ENCODE data around the gene VPS36. TPM values are rescaled to one million over a fixed set of nuclear protein-coding genes. Genes with fewer than 3 reads are reported as not detected.

VPS36 gene
- total and polyA plus RNA-seq, 9 of the 15 experiments (the other 6 are each of a cell fraction or from before 2014, with no cell fraction given), result 8.4 to 30.6 (median 23.7) TPM

DNA sequence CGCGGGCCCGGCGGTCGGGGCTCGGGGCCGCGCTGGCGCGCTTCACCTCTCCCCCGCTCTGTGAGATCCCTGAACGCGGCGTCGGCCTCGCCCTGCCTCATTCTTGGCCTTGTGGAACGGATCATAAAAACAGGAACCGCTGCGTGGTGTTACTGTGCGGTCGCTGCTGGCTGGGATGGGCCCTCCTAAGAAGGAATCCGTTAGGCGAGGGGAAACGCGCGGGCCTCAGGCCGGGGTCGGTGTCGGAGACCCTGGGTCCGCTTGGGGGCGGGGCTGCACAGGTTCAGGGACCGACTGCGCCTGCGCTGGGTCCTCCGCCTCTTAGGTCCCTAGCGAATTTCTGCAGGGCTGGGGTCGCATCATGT, 5.2 kb upstream of the VPS36 start (continued):
- no peak for TF ChIP-seq HIVEP1 (CRISPR knock-in tag; IDR thresholded peaks at IDR 0.05)
- TF ChIP-seq ESRRB (CRISPR knock-in tag; IDR thresholded peaks at IDR 0.05; ENCODE audit: borderline replicate concordance), result no peak
- TF ChIP-seq PTBP1 (IDR thresholded peaks at IDR 0.05; ENCODE audit: low read depth, low read length), result no peak
- TF ChIP-seq VEZF1 (CRISPR knock-in tag; IDR thresholded peaks at IDR 0.05), result peak; percentile 30; the same call in 1 of the 2 replicates
- TF ChIP-seq, protein P1, sequence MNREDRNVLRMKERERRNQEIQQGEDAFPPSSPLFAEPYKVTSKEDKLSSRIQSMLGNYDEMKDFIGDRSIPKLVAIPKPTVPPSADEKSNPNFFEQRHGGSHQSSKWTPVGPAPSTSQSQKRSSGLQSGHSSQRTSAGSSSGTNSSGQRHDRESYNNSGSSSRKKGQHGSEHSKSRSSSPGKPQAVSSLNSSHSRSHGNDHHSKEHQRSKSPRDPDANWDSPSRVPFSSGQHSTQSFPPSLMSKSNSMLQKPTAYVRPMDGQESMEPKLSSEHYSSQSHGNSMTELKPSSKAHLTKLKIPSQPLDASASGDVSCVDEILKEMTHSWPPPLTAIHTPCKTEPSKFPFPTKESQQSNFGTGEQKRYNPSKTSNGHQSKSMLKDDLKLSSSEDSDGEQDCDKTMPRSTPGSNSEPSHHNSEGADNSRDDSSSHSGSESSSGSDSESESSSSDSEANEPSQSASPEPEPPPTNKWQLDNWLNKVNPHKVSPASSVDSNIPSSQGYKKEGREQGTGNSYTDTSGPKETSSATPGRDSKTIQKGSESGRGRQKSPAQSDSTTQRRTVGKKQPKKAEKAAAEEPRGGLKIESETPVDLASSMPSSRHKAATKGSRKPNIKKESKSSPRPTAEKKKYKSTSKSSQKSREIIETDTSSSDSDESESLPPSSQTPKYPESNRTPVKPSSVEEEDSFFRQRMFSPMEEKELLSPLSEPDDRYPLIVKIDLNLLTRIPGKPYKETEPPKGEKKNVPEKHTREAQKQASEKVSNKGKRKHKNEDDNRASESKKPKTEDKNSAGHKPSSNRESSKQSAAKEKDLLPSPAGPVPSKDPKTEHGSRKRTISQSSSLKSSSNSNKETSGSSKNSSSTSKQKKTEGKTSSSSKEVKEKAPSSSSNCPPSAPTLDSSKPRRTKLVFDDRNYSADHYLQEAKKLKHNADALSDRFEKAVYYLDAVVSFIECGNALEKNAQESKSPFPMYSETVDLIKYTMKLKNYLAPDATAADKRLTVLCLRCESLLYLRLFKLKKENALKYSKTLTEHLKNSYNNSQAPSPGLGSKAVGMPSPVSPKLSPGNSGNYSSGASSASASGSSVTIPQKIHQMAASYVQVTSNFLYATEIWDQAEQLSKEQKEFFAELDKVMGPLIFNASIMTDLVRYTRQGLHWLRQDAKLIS (CRISPR knock-in tag; IDR thresholded peaks at IDR 0.05), result no peak
- TF ChIP-seq KDM4B (IDR thresholded peaks at IDR 0.05; ENCODE audit: borderline replicate concordance in 2 of 2, low read depth in 1 of 2), result no peak
- TF ChIP-seq ZNF311 (CRISPR knock-in tag; IDR thresholded peaks at IDR 0.05), result no peak
- TF ChIP-seq, protein P2, sequence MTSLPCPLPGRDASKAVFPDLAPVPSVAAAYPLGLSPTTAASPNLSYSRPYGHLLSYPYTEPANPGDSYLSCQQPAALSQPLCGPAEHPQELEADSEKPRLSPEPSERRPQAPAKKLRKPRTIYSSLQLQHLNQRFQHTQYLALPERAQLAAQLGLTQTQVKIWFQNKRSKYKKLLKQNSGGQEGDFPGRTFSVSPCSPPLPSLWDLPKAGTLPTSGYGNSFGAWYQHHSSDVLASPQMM (CRISPR knock-in tag; IDR thresholded peaks at IDR 0.05), result no peak
- peak; percentile 53; the same call in 1 of the 2 replicates for TF ChIP-seq L3MBTL2 (IDR thresholded peaks at IDR 0.05)
- TF ChIP-seq ZNF217 (CRISPR knock-in tag; IDR thresholded peaks at IDR 0.05), result no peak
- no peak for TF ChIP-seq HNRNPL (IDR thresholded peaks at IDR 0.05; ENCODE audit: low read depth, low read length)
- no peak for TF ChIP-seq SMARCE1 (IDR thresholded peaks at IDR 0.05)
- TF ChIP-seq ZNF134 (CRISPR knock-in tag; conservative IDR thresholded peaks at IDR 0.05), result no peak
- no peak for TF ChIP-seq ZNF695 (CRISPR knock-in tag; IDR thresholded peaks at IDR 0.05)
- TF ChIP-seq KLF6 (CRISPR knock-in tag; IDR thresholded peaks at IDR 0.05; ENCODE audit: borderline replicate concordance), result no peak
- TF ChIP-seq, protein P3, sequence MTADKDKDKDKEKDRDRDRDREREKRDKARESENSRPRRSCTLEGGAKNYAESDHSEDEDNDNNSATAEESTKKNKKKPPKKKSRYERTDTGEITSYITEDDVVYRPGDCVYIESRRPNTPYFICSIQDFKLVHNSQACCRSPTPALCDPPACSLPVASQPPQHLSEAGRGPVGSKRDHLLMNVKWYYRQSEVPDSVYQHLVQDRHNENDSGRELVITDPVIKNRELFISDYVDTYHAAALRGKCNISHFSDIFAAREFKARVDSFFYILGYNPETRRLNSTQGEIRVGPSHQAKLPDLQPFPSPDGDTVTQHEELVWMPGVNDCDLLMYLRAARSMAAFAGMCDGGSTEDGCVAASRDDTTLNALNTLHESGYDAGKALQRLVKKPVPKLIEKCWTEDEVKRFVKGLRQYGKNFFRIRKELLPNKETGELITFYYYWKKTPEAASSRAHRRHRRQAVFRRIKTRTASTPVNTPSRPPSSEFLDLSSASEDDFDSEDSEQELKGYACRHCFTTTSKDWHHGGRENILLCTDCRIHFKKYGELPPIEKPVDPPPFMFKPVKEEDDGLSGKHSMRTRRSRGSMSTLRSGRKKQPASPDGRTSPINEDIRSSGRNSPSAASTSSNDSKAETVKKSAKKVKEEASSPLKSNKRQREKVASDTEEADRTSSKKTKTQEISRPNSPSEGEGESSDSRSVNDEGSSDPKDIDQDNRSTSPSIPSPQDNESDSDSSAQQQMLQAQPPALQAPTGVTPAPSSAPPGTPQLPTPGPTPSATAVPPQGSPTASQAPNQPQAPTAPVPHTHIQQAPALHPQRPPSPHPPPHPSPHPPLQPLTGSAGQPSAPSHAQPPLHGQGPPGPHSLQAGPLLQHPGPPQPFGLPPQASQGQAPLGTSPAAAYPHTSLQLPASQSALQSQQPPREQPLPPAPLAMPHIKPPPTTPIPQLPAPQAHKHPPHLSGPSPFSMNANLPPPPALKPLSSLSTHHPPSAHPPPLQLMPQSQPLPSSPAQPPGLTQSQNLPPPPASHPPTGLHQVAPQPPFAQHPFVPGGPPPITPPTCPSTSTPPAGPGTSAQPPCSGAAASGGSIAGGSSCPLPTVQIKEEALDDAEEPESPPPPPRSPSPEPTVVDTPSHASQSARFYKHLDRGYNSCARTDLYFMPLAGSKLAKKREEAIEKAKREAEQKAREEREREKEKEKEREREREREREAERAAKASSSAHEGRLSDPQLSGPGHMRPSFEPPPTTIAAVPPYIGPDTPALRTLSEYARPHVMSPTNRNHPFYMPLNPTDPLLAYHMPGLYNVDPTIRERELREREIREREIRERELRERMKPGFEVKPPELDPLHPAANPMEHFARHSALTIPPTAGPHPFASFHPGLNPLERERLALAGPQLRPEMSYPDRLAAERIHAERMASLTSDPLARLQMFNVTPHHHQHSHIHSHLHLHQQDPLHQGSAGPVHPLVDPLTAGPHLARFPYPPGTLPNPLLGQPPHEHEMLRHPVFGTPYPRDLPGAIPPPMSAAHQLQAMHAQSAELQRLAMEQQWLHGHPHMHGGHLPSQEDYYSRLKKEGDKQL (CRISPR knock-in tag; IDR thresholded peaks at IDR 0.05; ENCODE audit: borderline replicate concordance), result no peak
- no peak for TF ChIP-seq RAD51 (IDR thresholded peaks at IDR 0.05; ENCODE audit: borderline replicate concordance, low read depth)
- peak in 1 of 2 experiments; percentile 34; a peak in 1 of 4 replicates for TF ChIP-seq SIN3A (IDR thresholded peaks at IDR 0.05; ENCODE audit: borderline replicate concordance in 2 of 2, control insufficient read depth in 1 of 2, low read depth in 2 of 2, low read length in 2 of 2)
